ENCODE data around the gene IGSF23. TPM values are rescaled to one million over a fixed set of nuclear protein-coding genes. Genes with fewer than 3 reads are reported as not detected.

The IGSF23 gene
- polyA plus RNA-seq (ENCODE audit: insufficient read length in 12 of 12), result not detected
- long read RNA-seq, donor 1, partial matches to known transcripts, result 0 of 2 reads
- long read RNA-seq, donor 1, other reads (novel, unspliced or antisense), result 0 of 2 reads
- long read RNA-seq, donor 2, result 0 reads
- long read RNA-seq, donor 3, result 0 reads
- long read RNA-seq, donor 4, result 0 reads
- long read RNA-seq, donor 5, result 0 reads
- long read RNA-seq, donor 6, result 0 reads
- long read RNA-seq, donor 7, result 0 reads
- long read RNA-seq, donor 8, result 0 reads
- long read RNA-seq, donor 9, result 0 reads
- long read RNA-seq, donor 10, result 0 reads
- long read RNA-seq, donor 11, result 0 reads

DNA sequence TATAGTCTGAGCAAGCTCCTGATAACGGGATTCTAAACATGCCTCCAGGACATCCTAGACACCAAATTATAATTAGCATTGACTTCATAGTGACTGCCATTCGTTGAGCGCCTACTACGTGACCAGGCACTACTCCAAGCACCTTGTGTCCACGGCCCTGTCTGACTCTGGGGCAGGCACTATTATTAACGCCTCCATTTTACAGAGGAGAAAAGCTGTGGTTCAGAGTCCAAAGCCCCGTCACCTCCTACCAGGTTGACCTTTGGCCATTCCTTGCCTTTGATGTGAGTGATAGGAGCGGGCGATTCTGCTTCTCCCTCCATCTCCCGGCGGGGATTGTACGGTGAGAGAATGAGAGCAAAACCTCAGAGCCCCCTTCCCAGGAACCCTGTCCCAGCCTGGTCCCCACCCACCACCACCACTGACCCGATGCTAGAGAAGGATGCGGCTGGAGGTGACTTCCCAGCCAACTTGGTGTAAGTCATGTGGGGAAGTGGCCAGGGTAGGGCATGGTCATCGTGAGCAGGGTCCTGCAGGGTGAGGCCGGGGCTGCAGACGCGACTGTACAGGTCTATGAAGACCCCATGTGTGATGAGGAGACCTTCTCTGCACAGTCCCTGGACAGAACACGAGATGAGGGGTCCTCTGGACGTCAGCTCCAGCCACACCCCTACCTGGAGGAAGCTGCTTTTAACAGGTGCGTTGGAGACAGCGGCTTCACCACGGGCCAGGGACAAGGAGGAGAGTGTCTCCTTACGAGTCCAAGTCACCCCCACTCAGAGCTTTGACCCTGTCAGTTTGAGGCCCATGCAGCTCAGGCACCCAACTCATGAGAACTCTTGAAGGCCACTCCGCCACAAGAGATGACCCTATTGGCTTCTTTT is at the start of gene IGSF23:
Gene IGSF23 (plus strand): TSS at position 269 of the 884 bp plus-strand sequence. CDS start 83 bp downstream, at position 352.
- no peak for DNase-seq

DNA sequence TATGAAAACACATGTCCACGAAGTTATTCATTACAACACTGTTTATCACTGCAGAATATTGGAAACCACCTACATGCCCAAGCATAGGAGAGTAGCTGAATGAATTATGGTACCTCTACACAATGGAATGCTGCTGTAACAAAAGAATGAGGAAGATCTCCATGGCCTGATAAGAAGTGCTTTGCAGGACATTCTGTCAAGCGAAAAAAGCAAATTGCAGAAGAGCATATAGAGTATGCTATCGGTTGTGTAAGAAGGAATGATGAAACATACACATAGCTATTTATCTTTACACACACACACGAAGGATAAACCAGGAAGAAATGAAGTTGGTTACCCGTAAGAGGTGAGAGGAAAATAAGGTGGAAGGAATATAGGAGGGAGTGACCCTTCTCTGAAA is 46.4 kb upstream of the IGSF23 start:
- no peak for DNase-seq

- DNase-seq, result no peak
Measured at GRCh38 chr19:44567745-44568144, 45.6 kb upstream of the IGSF23 start.

- DNase-seq, result no peak
Measured at GRCh38 chr19:44570603-44570983, 42.8 kb upstream of the IGSF23 start.

GRCh38 chr19:44570984-44571684 is 42.2 kb upstream of the IGSF23 start:
- peak; percentile 58 for DNase-seq

DNA sequence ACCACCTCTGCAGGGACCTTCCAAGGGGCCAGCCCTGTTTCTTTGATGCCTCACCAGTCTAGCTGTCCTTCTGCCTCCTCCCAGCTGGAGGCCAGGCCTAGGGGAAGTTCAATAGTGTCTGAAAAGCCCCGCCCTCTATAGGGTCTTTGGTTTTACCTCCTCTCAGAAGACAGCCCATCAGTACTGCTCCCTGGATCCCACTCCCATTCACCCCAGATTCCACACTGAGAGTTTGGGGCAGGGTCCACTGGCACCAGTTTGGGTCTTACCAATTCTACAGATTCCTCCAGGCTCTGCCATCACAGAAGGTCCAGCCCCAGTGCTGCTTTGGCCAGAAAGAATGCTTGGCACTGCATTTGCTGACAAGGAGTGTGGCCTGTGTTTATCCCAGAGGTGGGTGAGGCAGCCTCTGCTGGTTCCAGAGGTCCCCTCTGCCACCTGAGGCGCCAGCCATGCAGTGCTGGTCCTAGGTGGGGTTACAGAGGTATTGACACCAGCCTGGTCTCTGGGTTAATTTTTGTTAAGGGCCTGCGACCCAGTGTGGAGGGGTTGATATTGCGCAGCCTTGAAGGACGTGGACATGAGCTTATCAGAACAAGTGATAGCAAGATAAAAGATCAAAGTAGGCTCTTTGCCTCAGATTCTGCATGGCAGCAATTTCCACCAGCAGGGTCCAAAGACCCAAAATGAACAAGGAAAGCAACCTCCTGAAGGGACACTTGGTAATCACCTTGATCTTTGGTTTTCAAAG is 41.4 kb upstream of the IGSF23 start:
- DNase-seq, result no peak

- DNase-seq, result no peak
Measured at GRCh38 chr19:44572581-44572900, 40.8 kb upstream of the IGSF23 start.

DNA sequence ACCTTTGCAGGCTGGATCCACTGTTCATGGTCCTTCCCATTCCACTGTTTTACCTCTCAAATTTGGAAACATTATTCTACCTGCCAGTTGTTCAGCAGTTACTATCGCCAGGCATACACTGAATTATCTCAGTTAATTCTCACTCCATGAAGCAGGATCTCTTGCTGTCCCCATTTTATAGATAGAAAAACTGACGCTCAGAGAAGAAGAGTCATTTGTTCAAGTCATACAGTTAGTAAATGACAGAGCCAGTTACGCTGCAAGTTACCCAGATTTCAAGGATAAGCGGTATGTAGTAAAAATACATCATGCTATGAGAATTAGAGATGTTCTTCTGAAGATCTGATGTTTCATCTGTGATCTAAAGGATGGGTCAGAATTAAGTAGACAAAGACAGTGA is 40.2 kb upstream of the IGSF23 start:
- DNase-seq, result no peak

DNA sequence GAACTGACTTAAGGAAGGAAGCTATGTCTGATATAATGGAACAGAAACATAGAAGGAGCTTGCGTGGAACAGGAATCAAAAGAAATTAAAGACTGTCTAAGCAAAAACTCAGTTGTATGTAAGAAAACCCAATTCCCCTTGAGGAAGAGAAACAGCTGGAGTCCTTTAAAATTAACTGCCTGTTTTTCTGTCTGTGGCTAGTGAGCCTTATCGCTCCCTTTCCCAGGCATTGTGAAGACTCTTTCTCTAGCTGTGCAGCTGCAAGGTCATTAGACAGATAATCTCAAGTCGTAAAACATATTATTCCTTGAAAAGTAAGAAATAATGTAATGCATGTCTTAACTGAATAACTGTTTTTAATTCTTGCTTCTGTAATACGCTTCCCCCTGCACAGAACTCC is 39.7 kb upstream of the IGSF23 start:
- DNase-seq, result no peak

DNA sequence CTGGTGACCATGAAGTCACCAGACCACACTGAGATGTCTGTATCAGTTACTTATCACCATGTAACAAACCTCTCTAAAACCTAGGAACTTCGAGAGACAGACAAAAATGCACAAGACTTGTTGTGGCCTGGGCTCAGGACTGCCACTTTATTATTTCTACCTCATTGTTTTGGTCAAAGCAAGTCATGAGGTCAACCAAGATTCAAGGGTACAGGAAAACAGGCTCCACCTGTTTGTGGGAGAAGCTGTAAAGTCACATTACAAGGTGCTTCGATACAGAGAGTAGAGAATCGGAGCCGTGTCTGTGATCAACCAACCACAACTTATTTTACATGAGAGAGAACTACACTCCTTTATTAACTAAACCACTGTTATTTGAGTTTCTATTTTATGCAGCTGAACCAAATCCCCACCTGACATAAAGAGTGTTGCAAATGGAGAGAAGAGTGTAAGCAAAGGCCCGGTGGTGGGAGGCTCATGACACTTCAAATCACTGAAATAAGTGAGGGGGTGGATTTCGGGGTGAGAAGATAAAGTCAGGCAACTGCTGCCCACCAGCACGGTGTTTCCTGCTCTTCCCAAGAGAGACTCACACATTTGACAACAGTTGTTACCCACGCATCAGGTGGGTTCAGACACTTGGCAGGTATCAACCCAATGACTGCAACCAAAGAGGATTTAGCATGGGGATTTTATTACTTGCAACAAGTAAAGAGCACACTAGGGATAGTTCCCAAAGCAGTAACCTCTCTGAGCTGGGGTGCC is 39.0 kb upstream of the IGSF23 start:
- no peak for DNase-seq

DNA sequence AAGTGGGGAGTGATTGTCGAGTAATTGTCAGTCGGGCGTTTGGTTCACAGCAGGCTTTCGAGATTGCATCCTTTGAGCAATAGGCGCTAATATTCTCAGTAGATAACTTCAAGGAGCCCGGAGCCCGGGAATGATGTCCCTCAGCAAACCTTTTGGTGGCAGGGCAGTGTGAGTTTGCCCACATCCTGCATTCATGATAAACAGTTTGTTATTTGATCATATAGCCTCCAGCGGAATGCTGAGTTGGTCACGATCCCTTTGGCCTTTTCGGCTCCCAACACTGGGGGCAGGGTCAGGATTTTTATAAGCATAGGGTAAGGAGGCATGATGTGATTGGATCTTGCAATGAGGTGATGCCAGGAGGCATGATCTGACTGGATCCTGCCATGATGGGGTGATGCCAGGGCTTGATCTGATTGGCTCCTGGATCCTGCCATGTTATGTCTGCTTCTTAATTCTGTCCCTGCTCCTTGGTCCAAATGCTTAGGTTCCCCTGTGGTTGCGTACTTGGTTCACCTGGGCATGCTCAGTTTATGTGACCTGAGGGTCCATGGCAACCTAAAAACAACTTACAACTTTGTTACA is 38.2 kb upstream of the IGSF23 start:
- DNase-seq, result no peak

DNA sequence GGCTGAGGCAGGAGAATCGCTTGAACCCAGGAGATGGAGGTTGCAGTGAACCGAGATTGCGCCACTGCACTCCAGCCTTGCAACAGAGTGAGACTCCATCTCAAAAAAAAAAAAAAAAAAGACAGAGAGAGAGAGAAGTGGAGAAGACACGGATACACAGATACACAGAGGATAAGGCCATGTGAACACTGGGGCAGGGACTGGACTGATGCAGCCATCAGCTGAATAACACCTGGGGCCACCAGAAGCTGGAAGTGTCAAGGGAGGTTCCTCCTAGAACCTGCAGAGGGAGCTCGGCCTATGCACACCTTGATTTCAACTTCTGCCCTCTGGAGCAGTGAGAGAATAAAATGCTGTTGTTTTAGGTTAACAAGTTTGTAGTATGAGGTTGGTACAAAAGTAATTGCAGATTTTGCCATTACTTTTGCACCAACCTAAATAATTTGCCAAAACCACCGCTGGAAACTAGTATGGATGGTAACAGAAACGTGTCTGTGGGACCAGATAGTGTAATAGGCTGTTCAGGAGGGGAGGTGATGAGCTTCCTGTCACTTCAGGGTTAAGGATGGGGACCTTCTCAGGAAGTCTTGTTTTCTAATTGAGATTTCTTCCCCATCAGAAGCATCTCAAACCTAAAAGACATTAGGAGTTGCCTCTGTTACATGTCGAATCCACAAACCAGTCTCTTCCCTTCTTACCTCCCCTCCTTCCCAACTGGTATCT is 36.4 kb upstream of the IGSF23 start:
- no peak for DNase-seq

DNA sequence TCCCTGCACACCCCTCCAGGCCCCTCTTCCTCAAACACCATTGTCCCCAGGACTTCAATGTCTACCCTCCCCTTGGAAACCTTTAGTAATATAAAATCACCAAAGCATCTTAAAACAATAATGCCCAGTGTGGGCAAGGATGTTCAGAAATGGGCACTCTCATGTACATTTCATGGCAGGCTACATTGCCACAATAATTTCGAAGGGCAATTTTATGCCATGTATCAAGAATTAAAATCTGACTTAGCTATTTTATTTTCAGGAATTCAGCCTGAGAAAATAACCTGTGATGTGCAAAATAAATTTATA is 35.8 kb upstream of the IGSF23 start:
- no peak for DNase-seq

- no peak for DNase-seq
Measured at GRCh38 chr19:44579663-44580365, 33.5 kb upstream of the IGSF23 start.

DNA sequence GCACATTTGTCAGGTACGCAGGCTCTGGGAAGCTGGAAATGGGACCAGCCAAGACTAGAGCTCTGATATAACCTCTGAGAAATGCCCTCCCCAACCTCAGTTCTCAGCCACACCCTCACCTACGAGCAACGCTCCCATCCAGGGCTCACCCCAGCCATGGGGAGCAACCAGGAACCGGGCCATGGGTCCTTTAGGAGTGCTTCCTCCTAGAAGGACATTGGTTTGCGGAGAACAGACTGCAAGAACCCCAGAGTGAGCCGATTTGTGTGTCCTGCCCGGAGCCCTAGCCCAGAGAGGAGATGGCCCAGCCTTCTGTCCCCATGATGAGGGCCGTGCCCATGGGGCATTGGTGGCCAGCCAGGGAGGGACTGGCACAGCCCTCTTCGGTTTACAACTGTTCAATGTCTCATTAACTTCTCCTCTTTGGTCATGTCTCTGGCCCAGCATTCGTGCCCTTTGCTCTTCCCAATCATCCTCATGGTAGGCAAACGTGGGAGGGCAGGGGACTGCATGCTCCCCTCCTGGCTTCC is 32.9 kb upstream of the IGSF23 start:
- DNase-seq, result no peak

- DNase-seq, result no peak
Measured at GRCh38 chr19:44581288-44581687, 32.1 kb upstream of the IGSF23 start.

GRCh38 chr19:44582581-44583265 is 30.6 kb upstream of the IGSF23 start:
- no peak for DNase-seq

DNA sequence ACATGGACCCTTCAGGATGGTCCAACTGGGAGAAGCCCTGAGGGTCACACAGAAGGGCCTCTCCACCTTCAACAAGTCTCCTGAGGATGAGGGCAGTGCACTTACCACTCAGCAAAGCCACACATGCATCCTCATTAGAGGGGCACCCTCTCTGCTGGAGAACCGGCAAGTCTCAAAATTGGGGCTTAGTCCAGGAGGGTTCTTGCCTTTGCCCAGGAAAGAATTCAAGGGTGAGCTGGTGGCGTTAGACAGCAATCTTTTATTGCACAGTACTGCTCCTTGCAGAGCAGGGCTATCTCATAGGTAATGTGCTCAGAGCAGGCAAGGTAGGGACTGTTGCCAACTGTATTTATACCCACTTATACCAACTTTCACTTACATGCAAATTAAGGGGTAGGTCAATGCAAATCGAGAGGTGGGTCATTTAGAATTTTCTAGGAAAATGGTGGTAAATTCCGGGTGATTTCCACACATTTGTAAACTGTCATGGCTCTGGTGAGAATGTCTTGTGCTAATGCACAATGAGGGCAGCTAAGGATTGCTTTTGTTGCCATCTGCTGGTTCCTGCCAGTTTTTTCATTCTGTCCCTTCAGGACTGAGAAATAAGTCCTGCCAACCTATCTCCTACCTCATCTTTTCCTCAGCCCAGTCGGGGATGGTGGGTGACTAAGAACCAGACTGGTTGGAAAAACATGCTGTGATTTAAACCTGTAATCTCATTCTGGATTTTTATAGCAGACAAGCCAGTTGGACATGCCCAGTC is 27.8 kb upstream of the IGSF23 start:
- no peak for DNase-seq
